NT2/D1 (cell line): ENCODE measurements around the gene DISP2.
A peak's percentile ranks its signal among the peaks of the same experiment; 100 is the strongest.

ENCODE experiments used
- DNase-seq: peaks from one replicate; pipeline ENCODE4 v3.0.0-alpha.2; 2011; ENCODE audit warnings: low read depth, low spot score
- H3K27me3 ChIP-seq: 2 replicates; pipeline ENCODE4 v1.6.0; 2011; ENCODE audit warnings: mild to moderate bottlenecking; ENCODE audit not compliant: insufficient read length, insufficient read depth
- H3K36me3 ChIP-seq: 2 replicates; pipeline ENCODE4 v1.6.1; 2011; ENCODE audit warnings: mild to moderate bottlenecking, low read length, mixed read lengths; ENCODE audit not compliant: insufficient read depth, insufficient read length
- H3K4me1 ChIP-seq: 2 replicates; pipeline ENCODE4 v1.5.1; 2011; ENCODE audit not compliant: insufficient read depth, insufficient read length
- H3K4me3 ChIP-seq: 2 replicates; pipeline ENCODE4 v1.5.1; 2011; ENCODE audit warnings: low read depth; ENCODE audit not compliant: insufficient read length
- H3K9ac ChIP-seq: 2 replicates; pipeline ENCODE4 v1.6.0; 2011; ENCODE audit warnings: low read depth; ENCODE audit not compliant: insufficient read length
- H3K9me3 ChIP-seq: 2 replicates; pipeline ENCODE4 v1.5.1; 2011; ENCODE audit warnings: mild to moderate bottlenecking, low read length; ENCODE audit not compliant: insufficient read depth
- SUZ12 ChIP-seq: IDR thresholded peaks from 2 replicates; pipeline ENCODE4 v1.6.1; 2011; ENCODE audit not compliant: insufficient read length, insufficient read depth; ENCODE audit errors: extremely low read depth
- YY1 ChIP-seq: IDR thresholded peaks from 2 replicates; pipeline ENCODE4 v1.6.1; 2011; ENCODE audit not compliant: insufficient read length, insufficient read depth
- ZNF274 ChIP-seq: IDR thresholded peaks from 2 replicates; pipeline ENCODE4 v1.6.1; 2011; ENCODE audit warnings: mild to moderate bottlenecking, low read depth, low read length

Gene DISP2, protein sequence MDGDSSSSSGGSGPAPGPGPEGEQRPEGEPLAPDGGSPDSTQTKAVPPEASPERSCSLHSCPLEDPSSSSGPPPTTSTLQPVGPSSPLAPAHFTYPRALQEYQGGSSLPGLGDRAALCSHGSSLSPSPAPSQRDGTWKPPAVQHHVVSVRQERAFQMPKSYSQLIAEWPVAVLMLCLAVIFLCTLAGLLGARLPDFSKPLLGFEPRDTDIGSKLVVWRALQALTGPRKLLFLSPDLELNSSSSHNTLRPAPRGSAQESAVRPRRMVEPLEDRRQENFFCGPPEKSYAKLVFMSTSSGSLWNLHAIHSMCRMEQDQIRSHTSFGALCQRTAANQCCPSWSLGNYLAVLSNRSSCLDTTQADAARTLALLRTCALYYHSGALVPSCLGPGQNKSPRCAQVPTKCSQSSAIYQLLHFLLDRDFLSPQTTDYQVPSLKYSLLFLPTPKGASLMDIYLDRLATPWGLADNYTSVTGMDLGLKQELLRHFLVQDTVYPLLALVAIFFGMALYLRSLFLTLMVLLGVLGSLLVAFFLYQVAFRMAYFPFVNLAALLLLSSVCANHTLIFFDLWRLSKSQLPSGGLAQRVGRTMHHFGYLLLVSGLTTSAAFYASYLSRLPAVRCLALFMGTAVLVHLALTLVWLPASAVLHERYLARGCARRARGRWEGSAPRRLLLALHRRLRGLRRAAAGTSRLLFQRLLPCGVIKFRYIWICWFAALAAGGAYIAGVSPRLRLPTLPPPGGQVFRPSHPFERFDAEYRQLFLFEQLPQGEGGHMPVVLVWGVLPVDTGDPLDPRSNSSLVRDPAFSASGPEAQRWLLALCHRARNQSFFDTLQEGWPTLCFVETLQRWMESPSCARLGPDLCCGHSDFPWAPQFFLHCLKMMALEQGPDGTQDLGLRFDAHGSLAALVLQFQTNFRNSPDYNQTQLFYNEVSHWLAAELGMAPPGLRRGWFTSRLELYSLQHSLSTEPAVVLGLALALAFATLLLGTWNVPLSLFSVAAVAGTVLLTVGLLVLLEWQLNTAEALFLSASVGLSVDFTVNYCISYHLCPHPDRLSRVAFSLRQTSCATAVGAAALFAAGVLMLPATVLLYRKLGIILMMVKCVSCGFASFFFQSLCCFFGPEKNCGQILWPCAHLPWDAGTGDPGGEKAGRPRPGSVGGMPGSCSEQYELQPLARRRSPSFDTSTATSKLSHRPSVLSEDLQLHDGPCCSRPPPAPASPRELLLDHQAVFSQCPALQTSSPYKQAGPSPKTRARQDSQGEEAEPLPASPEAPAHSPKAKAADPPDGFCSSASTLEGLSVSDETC (N-terminal part only)

DNA sequence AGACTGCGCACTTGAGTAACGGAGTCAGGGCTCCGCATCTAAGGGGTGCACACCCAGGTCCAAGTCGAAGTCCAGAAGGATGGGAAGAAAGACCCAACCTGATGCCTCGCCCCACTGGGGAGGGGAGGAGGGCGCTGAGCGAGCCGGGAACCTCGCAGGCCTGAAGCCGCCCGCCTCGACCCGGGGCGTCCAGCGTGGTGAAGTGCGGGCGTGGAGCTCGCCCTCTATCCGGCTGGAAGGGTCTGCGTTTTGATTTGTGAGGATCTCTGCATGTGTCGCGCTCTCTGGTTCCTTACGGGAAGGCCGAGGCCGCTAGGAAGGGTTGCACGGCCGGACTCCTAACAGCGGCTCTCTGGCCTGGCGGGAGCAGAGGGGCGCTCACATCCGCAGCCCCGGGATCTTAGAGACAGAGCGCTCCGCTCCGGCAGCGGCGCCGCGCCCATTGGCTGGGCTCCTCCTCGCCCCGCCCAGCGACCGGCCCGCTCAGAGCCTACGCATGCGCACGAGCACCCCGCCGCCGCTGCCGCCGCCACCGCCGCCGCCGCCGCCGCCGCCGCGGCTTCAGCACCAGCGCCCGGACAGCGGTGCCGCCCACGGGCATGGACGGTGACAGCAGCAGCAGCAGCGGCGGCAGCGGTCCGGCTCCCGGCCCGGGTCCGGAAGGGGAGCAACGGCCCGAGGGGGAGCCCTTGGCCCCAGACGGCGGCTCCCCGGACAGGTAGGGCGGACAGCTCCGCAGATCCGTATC is at the start of gene DISP2:
TSS of gene DISP2 (plus strand) at position 497 of the 748 bp plus-strand sequence. CDS start at position 600, 103 bp downstream.
- peak; percentile 57 for DNase-seq
- no peak for TF ChIP-seq SUZ12
- TF ChIP-seq YY1: no peak
- no peak for TF ChIP-seq ZNF274

DNA sequence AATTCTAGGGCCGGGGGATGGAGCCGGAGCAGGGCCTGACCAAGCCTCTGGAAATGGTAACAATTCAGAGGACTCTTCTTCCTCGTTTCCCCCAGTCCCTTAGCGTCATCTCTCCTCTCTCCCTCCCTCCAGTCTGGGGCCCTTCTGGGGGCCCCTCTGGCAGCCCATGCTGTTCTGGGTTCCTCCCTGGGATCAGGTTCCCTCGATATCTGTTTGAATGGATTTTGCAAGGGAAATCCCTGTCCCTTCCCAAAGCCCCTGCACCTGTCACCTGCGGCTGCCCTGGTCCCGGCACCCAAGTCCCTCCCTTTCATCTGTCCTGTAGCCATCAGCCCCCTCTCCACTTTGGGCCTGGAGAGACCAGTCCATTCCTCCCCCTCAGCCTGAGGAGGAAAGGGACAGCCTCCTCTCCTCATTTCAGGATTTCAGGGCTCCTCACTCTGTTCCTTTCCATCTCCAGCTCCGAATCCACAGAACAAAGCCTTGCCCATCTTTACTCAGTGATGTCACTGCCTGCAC is 48.6 kb upstream of the DISP2 start:
- H3K9ac ChIP-seq: no peak overlapping the region
- H3K27me3 ChIP-seq: peaks cover 4% of the 10 kb centered on the region

More for the DNA sequence above, at the start of gene DISP2:
- Histone ChIP-seq H3K27me3 (peaks cover 42% of the 10 kb centered on the region), H3K9ac (peak within 1 kb of the TSS; percentile 66), H3K4me3 (peak within 1 kb of the TSS; percentile 38), H3K4me1 (peaks cover 13% of the 10 kb centered on the region), H3K9me3 (no peaks in the 10 kb centered on the region), H3K36me3 (no peaks in the 10 kb centered on the region)

DNA sequence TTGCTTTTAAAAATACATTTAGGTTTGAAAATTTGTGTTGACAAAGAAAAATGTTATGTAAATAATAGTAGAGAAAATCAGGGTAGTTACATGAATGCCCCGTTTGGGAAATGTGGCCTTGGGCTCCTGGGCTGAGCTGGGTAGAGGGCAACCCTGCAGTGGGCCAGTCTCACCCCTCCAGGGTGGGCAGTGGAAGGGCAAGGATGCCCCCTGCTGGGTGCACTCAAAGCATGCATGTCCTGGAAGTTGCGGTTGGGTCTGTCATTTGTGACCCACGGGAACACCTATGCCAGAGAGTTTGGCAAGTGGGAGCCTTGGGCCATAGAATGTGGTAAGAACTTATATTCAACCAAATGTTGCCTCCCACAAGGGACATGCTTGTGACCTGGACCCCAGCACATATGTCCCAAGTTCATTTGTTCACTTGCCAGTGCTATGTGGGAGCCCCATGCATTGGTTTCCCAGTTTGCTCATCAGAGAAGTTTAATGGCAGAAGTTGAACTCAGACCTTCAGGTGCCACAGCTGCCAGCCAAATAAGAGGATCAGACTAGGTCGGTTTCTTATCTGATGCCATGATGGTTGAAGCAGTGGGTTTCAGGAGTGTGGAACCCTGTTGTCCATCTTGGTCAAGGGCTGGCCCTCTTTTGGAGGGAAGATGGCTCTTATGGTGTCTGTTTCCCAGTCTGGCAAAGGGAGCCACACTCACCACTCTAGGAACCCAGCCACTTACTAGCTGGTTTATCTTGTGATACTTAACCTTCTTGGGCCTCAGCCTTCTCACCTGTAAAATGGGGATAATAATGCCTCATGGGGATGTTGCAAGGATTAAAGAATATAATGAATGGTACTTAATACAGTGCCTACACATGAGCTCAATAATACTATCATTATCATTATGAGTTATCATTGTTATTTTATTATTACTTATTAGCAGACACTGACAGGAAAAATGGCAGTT is 47.7 kb upstream of the DISP2 start:
- no peak for DNase-seq
- Histone ChIP-seq H3K4me3 (no peak overlapping the region), H3K9me3 (no peaks in the 10 kb centered on the region), H3K36me3 (no peaks in the 10 kb centered on the region), H3K4me1 (peaks cover 28% of the 10 kb centered on the region), H3K27me3 (peaks cover 4% of the 10 kb centered on the region), H3K9ac (no peak overlapping the region)
- TF ChIP-seq YY1 (no peak), ZNF274 (no peak)

More for the DNA sequence above, 48.6 kb upstream of the DISP2 start:
- no peaks in the 10 kb centered on the region for H3K9me3 ChIP-seq
- TF ChIP-seq ZNF274 (no peak), YY1 (no peak), SUZ12 (no peak)
- H3K4me3 ChIP-seq: no peak overlapping the region
- H3K36me3 ChIP-seq: no peaks in the 10 kb centered on the region
- no peak for DNase-seq
- peaks cover 28% of the 10 kb centered on the region for H3K4me1 ChIP-seq

DNA sequence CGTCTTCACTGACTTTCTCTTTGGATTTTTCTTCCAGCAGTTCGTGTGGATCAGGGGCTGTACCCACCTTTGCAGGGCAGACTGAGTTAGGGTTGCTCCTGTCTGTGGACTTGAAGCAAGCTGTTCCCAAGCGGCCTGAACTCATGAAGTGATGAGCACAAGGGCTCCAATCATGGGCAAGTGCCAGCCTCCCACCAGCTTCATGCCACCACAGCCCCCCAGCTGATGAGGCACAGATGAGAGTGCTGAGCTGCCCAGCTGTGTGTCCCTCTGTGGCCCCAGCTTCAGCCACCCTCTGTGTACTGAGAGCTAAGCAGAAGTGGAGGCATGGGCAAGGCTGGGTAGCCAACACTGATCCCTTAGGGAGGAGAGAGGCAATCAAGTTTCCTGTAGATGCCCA is 47.0 kb upstream of the DISP2 start:
- Histone ChIP-seq H3K27me3 (peaks cover 4% of the 10 kb centered on the region), H3K36me3 (no peaks in the 10 kb centered on the region), H3K9me3 (no peaks in the 10 kb centered on the region), H3K9ac (no peak overlapping the region), H3K4me1 (peaks cover 28% of the 10 kb centered on the region), H3K4me3 (no peak overlapping the region)
- TF ChIP-seq YY1: no peak
- TF ChIP-seq SUZ12: no peak
- no peak for TF ChIP-seq ZNF274
- no peak for DNase-seq

DNA sequence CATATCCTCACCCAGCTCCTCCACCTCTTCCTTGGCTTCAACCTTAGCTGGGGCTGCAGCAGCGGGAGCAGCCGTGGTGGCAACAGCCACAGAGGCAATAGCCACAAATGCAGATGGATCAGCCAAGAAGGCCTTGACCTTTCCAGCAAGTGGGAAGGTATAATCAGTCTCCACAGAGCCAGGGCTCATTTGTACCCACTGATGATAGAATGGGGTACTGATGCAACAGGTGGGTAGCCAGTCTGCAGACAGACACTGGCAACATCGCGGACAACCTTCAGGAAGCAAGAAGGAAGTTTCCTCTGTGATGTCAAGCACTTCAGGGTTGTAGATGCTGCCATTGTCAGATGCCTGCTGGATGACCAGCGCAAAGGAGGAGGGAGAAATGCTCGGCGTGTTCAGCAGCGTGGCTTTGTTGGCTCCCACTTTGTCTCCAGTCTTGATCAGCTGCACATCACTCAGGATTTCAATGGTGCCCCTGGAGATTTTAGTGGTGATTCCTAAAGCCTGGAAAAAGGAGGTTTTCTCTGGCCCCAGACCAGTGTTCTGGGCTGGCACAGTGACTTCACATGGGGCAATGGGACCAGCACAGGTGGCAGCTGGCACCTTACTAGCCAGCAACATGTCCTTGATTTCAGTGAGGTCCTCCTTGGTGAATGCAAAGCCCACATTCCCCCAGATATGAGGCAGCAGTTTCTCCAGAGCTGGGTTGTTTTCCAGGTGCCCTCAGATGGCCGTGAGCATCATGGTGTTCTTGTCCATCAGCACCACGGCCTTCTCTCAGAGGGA is 45.5 kb upstream of the DISP2 start:
- Histone ChIP-seq H3K27me3 (peaks cover 4% of the 10 kb centered on the region), H3K36me3 (no peaks in the 10 kb centered on the region), H3K9me3 (no peaks in the 10 kb centered on the region), H3K4me3 (no peak overlapping the region), H3K4me1 (peaks cover 14% of the 10 kb centered on the region), H3K9ac (no peak overlapping the region)
- DNase-seq: no peak
- TF ChIP-seq SUZ12: no peak
- no peak for TF ChIP-seq YY1
- no peak for TF ChIP-seq ZNF274
